ENCODE results near the gene LPP. TPM values are rescaled to one million over a fixed set of nuclear protein-coding genes. Genes with fewer than 3 reads are reported as not detected.

LPP gene
- total RNA-seq, 1 donor from 2014 or later: 79.6 TPM

DNA sequence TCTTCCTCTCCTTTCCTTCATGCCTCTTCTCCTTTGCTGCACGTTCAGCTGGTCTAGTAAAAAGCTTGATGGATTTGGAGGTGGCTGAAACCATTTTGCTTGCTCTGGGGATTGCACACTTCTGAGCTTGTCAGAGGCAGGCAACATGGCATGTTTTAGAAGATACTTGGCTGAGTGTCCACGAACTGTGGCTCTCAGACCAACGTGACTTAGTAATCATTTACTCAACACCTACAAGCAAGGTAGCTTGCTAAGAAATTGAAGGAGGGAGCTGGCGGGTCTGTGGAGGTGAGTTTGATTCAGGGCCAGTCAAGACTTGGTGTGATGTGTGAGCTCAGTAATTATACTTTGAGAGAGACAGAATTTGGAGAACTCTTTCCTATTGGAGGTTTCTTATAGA, 196.0 kb downstream of the LPP start:
- intact Hi-C loops (cut with micrococcal nuclease): no loop called here

DNA sequence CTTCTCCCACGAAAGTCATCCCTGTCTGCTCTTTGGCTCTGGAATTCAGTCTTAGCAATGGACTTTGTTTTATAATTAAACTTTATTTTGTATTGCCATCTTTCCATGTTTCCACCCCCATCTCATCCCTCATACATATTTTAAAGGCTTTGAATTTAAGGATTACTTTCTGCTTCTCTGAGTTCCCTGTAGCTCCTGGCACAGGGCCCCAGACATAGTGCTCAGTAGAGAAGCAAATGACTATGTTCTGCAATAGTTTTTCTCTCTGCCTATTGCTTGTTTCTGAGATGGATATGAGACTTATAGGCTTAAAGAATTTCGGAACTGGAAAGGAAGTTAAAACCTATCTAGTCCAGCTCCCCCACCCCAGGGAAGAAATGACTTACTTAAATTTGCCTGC, 197.0 kb downstream of the LPP start:
- intact Hi-C loops (cut with micrococcal nuclease): no loop called here

DNA sequence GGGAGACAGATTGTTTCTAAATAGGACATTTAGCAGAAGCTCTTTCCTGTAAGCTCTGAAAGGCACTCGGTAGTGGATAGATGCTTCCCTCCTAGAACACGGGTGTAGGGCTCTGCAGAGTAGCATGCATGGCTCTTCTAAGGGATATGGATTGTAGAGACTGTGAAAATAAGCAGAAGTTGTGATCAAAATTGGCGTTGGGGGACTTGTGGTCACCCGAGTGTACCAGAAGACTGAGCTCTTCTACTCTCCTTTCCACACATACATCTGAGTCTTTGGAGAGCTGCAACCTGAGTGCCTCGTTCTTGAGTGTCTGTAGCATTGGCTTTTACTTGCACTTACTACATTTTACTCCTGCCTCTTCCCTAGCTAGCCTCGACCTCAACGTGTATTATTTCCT, 197.7 kb downstream of the LPP start:
- intact Hi-C loops (cut with micrococcal nuclease): no loop called here

DNA sequence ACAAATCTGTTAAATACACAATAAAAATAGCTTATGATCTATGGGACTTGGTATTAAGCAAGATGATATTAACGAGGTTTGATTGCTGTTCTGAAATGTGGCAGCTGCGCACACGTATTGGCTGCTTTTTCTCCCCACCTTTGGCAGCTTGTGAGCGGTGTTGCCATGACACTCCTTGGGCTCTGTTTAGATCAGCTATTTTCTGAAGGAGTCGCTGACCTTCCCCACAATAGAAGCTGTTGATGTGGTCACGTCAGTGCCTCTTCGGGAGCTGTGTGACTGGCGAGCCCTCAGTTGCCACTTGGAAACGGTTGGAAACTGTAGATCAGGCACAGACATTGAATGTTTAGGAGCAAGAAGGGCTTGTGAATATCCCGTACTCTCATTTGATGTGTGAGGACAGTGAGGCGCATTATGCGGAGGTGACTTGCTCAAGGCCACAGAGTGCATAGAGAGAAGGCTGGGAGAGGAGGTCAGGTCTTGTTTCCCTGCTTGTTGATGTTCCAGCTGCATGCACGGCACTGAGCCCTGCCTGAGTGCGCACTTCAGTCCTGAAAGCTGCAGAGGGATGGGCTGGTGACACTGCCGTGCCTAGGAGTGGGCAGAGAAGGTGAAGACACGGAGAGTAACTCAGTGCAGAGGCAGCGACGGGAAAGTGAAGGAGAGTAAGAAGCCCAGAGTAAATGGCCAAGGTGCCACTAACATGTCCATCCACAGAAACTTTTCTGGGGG, 198.4 kb downstream of the LPP start:
- intact Hi-C loops (cut with micrococcal nuclease): no loop called here

DNA sequence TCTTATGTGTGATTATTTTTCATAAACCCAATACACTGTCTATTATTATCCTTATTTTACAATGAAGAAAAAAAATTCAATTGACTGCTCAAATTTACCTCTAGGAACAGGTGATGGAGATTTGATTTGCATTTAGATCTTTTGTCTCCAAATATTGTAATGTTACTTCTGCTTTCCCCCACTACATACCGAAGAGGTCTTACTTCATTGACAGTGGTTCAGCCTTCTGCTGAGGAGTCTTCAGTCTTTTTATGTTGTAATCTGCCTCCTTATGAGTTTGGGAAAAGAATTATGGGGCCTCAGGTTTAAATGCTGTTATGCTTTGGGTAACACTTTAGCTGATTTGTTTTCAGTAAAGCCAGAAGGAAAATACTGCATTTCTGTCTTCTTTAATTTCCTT, 199.5 kb downstream of the LPP start:
- intact Hi-C loops (cut with micrococcal nuclease): no loop called here

DNA sequence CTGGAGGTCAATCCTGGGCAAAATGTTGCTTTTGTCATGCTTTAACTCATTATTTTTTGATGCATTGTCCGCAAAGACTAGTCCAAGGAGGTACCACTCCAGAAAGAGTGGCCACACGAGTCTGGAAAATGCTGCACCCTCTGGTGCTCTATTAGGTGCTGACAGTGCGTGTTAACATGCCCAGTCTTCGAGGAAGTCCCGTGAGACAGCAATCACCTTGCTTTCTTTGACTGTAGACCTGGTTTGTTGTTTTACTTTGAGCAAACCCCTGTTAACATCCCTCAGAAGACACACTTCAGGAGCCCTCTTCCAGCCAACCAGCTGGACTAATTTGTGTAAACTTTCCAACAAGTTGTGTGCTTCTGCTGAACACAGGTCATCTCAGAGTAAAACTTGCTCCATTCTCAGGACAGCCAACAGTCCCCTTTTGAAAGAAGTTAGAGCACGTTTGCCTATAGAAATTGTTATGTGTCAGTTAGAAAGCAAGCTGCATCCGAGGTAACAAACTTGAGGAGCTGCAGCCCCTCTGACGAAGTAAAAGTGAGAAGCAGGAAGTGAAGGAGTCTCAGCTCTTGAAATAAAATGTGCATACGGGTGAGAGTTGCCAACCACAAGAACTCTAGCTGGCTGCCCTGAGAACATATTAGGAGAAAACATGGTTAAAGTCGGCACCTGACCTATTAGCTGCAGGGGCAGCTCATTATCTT, 205.0 kb downstream of the LPP start:
- intact Hi-C loops (cut with micrococcal nuclease): loop anchor here (5.0 kb wide), 2 partner anchors 37 to 43 kb away; no protein-coding TSS in a partner anchor

DNA sequence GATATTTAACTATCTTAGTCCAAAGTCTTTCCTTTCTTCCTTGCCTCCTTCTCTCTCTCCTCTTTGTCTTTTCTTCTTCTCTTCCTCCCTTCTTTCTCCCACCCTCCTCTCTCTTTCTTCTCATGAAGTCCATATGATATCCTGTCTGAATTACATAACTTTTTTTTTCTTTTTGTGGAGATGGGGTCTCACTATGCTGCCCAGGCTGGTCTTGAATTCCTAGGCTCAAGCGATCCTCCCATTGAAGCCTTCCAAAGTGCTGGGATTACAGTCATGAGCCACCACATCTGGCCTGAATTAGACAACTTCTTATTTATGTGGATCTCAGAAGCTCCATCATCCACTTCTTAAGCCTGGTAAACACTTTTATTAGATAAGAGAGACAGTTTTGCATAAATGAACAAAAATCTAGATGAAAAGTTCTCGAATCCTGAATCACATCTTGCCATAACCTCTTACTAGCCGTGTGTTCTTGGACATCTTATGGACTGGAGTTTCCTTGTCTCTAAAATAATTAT, 206.5 kb downstream of the LPP start:
- intact Hi-C loops (cut with micrococcal nuclease): no loop called here

DNA sequence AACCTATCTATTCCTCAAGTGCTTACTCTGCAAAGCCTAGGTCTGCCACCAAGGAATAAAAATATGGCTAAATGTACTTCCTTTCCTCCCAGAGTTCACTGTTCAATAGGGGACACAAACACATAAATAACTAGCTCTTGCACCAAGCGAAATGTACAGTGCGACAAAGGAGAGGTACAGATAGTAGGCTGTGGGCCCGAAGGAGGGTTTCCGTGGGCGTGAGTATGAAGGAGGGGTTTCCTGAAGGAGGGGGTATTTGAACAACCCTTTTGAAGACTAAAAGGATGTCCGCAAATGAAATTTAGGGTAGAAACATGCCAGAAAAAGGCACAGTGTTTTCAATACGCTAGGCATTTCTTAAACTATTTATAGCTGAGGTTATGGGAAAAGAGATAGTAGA, 207.9 kb downstream of the LPP start:
- intact Hi-C loops (cut with micrococcal nuclease): no loop called here

DNA sequence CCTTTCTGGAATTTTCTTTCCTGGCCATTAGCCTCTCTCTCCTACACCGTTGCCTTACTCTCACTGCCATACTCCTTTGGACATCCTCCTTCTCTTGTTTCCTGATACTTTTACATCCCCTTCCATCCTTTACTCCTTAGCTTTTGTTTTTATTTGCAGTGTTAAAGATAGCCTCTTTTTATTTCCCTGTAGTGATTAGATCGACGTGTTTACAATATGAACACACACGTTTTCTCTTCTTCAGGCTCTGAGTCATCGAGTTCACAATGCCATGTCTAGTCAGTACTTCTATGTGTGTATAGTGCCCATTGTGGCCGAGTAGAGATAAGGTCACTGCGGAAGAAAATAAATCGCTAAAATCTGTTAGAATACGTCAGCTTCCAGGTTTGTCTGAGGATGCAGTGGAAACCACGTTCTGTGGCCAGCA, 208.5 kb downstream of the LPP start:
- intact Hi-C loops (cut with micrococcal nuclease): no loop called here

DNA sequence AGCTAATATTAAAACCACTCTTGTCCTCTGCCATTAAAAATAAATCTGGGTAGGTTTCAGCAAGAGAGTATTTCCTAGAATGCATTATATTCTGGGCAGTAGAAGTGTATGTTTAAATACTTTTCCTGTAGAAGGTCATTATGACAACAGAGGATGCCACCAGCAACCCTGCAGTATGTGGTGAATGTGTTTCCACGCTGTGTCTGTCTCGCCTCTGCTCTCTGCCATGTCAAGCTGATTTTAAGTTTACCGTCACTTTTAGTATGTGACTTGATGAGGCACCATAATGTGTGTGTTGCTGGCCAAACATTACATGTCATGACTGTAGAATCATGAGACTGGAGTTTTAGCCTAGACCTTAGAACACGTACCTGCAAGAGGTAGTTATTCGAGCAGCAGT, 211.2 kb downstream of the LPP start:
- intact Hi-C loops (cut with micrococcal nuclease): no loop called here

DNA sequence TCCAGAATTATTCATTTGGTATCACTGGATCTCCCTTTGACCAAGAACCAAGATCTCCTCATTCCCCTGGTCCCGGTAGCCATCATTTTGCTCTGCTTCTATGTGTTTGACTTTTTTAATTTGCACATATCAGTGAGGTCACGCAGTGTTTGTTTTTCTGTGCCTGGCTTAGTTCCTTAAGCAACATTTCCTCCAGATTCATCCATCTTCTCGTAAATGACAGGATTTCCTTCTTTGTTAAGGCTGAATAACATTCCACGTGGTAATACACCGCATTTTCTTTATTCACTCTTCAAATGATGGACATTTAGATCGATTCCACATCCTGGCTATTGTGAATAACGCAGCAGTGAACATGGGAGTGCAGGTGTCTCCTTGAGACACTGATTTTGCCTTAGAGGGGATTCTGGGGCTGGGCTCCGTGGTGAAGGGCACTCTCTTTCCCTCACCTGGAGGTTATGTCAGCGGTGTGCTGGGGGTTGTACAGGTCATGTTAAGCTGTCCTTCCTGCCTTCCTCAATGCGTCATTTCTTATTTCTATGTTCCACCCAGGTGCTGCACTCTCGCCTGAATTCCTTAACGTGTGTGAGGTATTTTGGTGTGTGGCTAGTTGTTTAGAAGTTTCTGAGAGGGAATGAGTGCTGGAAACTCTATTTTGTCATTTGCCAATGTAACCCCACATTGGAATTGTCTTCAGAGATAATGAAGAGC, 212.2 kb downstream of the LPP start:
- intact Hi-C loops (cut with micrococcal nuclease): no loop called here

DNA sequence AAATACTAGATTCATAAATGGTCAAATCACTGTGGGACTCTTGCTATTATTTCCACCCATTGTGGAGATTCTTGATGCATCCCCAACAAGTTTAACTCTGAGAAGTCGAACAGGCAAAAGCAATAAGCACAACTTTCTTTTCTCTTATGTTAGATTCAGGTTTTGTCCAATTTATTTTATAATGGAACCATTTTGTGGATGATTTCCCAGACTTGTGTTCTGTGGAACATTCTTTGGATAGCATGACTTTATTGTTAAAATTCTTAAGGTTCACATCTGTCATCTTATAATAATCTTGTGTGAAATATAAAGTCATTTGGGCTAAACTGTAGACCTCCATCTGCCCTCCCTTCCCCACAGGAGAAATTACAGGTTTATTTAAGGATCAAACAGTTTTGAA, 213.7 kb downstream of the LPP start:
- intact Hi-C loops (cut with micrococcal nuclease): no loop called here

DNA sequence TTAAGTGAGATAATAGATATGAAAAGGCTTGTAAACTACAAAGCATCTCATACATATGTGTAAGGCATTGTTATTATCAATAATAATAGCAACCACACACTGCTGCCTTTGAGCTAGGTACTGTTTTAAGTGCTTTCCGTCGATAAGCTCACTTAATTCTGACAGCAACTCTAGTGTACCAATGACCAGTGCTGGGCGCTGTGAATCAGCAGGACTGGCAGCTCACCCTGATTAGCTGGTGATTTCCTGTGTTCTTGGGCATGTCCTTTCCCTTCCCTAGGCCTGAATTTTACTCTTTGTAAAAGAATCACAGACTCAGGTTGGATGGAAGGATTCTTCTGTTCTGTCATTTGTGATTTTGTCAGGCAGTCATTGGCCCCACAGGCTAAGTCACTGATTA, 215.6 kb downstream of the LPP start:
- intact Hi-C loops (cut with micrococcal nuclease): no loop called here

DNA sequence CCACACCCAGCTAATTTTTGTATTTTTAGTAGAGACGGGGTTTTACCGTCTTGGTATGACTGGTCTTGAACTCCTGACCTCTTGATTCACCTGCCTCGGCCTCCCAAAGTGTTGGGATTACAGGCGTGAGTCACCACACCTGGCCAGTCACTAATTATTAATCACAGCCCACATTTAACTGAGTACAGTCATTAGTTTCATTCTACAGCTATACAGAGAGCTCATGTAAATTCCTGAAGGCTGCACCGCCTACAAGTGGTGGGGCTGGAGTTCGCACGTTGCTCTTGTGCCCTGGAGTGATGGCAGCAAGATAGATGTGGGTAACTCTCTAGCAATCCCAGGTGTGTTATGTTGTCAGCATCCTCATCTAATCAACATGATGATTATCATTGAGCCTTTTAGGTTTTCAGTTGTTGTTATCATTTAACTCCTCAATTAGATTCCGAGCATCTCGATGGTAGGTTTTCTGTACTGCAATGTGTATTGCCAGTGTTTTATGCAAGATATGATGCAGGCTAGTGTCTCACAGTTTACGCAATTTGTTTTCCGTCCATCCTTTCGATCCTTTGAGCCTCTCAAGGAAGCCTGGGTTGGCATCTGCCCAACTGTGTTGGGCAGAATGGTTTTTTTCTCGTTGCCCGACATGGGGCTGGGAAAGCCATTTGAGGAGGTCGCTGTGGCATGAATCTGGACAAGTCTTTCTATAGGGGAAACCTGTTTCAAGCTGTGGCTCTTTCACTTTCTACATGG, 216.3 kb downstream of the LPP start:
- intact Hi-C loops (cut with micrococcal nuclease): no loop called here

DNA sequence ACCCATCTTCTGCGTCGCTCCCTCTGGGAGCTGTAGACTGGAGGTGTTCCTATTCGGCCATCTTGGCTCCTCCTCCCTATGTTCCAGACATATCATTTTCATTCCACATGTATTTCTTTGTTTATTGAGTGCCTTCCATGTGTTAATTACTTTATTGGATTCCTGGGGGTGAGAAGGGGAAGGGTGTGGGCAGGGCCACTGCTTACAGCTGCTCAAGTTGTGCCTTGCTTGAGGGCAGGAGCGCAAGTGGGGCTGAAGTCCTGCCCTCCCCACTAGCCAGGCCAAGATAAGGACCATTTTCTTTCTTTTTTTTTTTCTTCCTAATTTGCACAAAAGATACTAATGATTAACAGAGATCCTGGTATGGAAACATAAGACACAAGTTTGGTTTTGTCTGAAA, 224.8 kb downstream of the LPP start:
- intact Hi-C loops (cut with micrococcal nuclease): no loop called here

DNA sequence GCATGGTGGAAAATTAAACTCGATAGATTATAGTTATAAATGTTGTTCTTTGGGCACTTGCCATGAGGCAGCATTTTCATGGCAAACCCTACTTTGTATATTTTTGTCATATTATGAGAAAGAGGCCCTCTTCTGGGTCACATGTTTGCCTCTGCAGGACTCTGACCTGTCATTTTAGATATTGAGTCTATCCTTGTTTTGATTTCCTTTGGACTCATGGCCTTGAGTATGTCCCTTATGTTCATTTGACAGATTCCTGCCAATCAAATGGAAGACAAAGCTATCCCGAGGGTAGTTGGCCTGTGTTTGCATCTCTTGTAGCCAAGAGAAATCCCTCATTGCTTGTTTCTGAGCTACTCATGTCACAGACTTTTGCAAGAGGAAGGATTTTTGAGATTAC, 226.3 kb downstream of the LPP start:
- intact Hi-C loops (cut with micrococcal nuclease): no loop called here

DNA sequence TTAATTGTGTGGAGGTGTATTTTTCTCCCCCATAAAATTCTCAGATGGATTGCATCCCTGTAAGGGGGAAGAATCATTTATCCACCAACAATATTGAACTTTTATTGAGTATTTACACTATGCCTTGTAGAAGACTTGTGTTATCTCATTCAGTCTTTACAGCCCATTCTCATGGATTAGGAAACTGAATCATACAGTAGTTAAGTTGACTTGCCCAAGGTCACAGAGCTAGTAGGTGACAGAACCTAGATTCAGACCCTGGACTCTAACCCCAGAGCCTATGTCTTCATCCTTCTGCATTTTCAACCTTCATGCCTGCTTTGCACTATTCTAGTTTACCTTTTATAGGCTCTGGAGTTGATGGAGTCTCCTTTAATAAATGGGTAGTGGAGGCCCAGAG, 226.8 kb downstream of the LPP start:
- intact Hi-C loops (cut with micrococcal nuclease): no loop called here

DNA sequence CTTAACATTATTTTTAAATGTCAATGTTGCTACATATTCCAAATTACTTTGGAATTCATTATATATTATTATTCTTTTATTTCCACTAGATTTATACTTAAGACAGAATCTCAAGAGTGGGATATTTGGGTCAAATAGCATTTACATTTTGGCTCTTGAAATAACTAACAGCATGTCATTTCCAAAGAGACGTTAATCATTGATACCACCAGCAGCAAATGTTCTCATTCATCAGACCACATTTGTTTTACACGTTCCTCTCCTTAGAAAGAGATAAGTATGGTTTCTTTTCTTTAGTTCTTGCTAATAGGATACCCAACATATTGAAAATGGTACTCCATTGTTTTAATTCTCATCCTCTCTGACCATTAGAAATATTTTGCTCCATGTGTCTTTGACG, 229.8 kb downstream of the LPP start:
- intact Hi-C loops (cut with micrococcal nuclease): no loop called here

DNA sequence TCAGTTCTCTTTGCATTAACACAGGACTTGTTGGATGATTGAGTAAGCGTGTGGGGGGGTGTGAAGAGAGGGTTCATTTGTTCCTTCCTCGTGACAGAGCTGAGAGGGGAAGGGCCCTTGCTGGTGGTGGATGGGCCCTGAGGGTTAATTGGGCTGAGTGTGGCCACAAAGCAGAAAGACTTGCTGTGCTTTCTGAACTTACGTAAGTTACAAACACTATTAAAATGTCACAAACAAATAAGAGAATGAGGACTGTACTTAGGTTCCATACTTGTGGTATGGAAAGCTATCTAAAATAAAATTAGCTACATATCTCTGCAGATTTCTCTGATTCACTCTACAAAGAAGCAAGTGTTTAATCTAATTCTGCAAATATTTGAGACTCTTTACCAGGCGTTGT, 231.3 kb downstream of the LPP start:
- intact Hi-C loops (cut with micrococcal nuclease): no loop called here

DNA sequence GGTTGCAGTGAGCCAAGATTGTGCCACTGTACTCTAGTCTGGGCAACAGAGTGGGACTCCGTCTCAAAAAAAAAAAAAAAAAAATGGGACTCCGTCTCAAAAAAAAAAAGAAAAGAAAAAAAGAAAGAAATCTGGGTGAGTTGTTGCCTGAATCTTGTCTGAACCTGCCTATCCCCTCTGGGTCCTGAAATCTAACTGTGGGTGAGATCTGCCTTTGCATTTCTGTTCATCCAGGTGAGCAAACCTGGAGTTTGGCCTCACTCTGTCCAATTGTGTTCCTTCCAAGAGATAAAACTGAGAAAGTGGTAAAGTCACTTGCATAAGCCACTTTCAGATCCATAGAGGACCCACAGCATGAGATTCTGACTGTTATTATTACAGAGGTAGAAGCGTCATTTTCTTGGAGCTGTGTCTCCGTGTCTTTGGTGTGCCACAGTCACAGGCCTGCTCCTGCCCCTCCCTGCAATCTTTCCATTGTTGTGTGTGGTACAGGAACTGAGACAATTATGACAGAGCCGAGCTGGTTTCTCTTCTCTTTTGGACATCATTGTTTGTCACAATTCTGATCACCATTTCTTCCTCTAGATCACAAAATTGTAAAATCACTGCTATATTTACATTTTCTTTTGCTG, 235.9 kb downstream of the LPP start:
- intact Hi-C loops (cut with micrococcal nuclease): no loop called here

DNA sequence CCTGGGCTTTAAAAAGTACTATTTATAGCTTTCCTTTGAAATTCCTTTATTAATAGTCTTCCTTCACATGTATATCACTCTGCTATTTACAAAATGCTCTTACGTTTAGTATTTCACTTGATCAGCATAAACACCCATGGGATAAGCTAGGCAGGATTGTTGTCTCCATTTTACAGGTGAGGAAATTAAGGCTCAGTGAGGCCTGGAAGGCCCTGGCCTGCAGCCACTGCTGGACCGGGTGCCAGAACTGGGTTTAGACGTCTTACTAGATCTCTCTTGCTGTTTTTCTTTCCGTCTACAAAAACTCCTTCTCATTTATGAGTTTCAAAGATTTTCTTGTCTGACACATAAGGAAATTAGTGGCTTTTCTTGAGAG, 236.4 kb downstream of the LPP start:
- intact Hi-C loops (cut with micrococcal nuclease): no loop called here

Data from T-helper 2 cell treated with Interferon-gamma antibody and Interleukin-4, amounts not matched to agents 100 ng/mL and 5 ng/mL, for 36 hours (primary cell).